ENCODE data around the gene RPS16. TPM values are rescaled to one million over a fixed set of nuclear protein-coding genes. Genes with fewer than 3 reads are reported as not detected.
A peak's percentile ranks its signal among the peaks of the same experiment; 100 is the strongest.

Gene RPS16
- total RNA-seq, 1 donor from 2014 or later = 1,065 TPM

DNA sequence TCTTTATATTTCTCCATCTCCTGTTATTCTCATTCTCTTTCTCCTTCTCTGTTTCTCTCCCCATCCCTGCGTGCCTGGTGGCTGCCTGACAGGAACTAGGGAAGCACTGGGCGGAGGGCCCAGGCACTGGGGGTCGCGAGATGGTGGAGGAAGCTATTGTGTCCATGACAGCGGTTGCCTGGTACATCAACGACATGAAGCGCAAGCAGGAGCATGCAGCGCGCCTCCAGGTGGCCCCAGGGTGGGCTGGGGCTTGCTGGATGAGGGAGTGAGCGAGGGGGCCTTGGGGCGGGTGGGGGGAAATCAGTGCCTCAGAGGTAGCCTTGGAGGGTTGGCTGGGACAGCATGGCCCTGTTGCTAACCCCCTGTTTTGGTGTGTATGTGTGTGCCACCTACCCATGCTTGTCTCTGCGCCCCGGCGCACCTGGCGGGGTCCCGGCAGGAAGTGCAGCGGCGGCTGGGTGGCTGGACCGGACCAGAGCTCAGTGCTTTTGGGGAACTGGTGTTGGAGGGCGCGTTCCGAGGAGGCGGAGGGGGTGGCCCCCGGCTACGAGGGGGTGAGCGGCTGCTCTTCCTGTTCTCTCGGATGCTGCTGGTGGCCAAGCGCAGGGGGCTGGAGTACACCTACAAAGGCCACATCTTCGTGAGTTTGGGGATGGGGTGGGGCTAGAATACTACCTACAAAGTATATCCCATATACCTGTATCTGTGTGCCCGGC is 18.1 kb downstream of the RPS16 start:
- Mint-ChIP-seq H3K27me3 (ENCODE audit: low read depth) (no peaks in the 10 kb centered on the region), H3K27ac (ENCODE audit: unreplicated experiment) (peak overlapping the region; percentile 22), H3K36me3 (ENCODE audit: low read depth) (peaks cover 27% of the 10 kb centered on the region), H3K9me3 (ENCODE audit: low read depth) (no peaks in the 10 kb centered on the region), H3K4me3 (ENCODE audit: unreplicated experiment) (no peak overlapping the region), H3K4me1 (ENCODE audit: low read depth) (peaks cover 32% of the 10 kb centered on the region)
- TF ChIP-seq, protein P1, sequence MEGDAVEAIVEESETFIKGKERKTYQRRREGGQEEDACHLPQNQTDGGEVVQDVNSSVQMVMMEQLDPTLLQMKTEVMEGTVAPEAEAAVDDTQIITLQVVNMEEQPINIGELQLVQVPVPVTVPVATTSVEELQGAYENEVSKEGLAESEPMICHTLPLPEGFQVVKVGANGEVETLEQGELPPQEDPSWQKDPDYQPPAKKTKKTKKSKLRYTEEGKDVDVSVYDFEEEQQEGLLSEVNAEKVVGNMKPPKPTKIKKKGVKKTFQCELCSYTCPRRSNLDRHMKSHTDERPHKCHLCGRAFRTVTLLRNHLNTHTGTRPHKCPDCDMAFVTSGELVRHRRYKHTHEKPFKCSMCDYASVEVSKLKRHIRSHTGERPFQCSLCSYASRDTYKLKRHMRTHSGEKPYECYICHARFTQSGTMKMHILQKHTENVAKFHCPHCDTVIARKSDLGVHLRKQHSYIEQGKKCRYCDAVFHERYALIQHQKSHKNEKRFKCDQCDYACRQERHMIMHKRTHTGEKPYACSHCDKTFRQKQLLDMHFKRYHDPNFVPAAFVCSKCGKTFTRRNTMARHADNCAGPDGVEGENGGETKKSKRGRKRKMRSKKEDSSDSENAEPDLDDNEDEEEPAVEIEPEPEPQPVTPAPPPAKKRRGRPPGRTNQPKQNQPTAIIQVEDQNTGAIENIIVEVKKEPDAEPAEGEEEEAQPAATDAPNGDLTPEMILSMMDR (IDR thresholded peaks at IDR 0.05) = no peak
- DNase-seq (ENCODE audit: low spot score) = no peak

- H3K4me3 Mint-ChIP-seq (ENCODE audit: unreplicated experiment) = peak overlapping the region; percentile 97
- H3K27ac Mint-ChIP-seq (ENCODE audit: unreplicated experiment) = no peak overlapping the region
- H3K36me3 Mint-ChIP-seq (ENCODE audit: low read depth) = peaks cover 27% of the 10 kb centered on the region
- TF ChIP-seq, protein P1 (IDR thresholded peaks at IDR 0.05) = no peak
- peaks cover 35% of the 10 kb centered on the region for H3K4me1 Mint-ChIP-seq (ENCODE audit: low read depth)
- H3K27me3 Mint-ChIP-seq (ENCODE audit: low read depth) = no peaks in the 10 kb centered on the region
- DNase-seq (ENCODE audit: low spot score) = no peak
- H3K9me3 Mint-ChIP-seq (ENCODE audit: low read depth) = no peaks in the 10 kb centered on the region
Observed at GRCh38 chr19:39416152-39417120, 19.3 kb downstream of the RPS16 start.

- peaks cover 23% of the 10 kb centered on the region for H3K36me3 Mint-ChIP-seq (ENCODE audit: low read depth)
- peaks cover 45% of the 10 kb centered on the region for H3K4me1 Mint-ChIP-seq (ENCODE audit: low read depth)
- no peaks in the 10 kb centered on the region for H3K27me3 Mint-ChIP-seq (ENCODE audit: low read depth)
- TF ChIP-seq, protein P1 (IDR thresholded peaks at IDR 0.05) = no peak
- peak overlapping the region; percentile 32 for H3K27ac Mint-ChIP-seq (ENCODE audit: unreplicated experiment)
- no peaks in the 10 kb centered on the region for H3K9me3 Mint-ChIP-seq (ENCODE audit: low read depth)
- peak overlapping the region; percentile 97 for H3K4me3 Mint-ChIP-seq (ENCODE audit: unreplicated experiment)
- DNase-seq (ENCODE audit: low spot score) = no peak
Observed at GRCh38 chr19:39415111-39416046, 20.4 kb downstream of the RPS16 start.

- Mint-ChIP-seq H3K36me3 (ENCODE audit: low read depth) (peaks cover 19% of the 10 kb centered on the region), H3K4me1 (ENCODE audit: low read depth) (peaks cover 51% of the 10 kb centered on the region), H3K9me3 (ENCODE audit: low read depth) (no peaks in the 10 kb centered on the region), H3K4me3 (ENCODE audit: unreplicated experiment) (peak overlapping the region; percentile 97), H3K27ac (ENCODE audit: unreplicated experiment) (peak overlapping the region; percentile 96), H3K27me3 (ENCODE audit: low read depth) (no peaks in the 10 kb centered on the region)
- TF ChIP-seq, protein P1 (IDR thresholded peaks at IDR 0.05) = peak; percentile 50
- DNase-seq (ENCODE audit: low spot score) = no peak
Observed at GRCh38 chr19:39413911-39414608, 21.7 kb downstream of the RPS16 start.

All from chondrocyte (in vitro differentiated cells).